UCSD-AML1 (cell line): ENCODE measurements around the gene SNRPA.
A peak's percentile ranks its signal among the peaks of the same experiment; 100 is the strongest.
"Not testable (repeated sequence)": the region's sequence is repeated elsewhere in the genome, so short reads cannot be mapped to it uniquely, and the experiment has no call there.

Source experiments
- DNase-seq: peaks from one replicate; lab custom pipeline; 2025; ENCODE audit not compliant: unreplicated experiment; lab: John Stamatoyannopoulos, UW

Gene SNRPA

GRCh38 chr19:40744554-40745401 lies 6.2 kb upstream of the SNRPA start:
- DNase-seq: no peak

GRCh38 chr19:40745402-40745780 lies 5.6 kb upstream of the SNRPA start:
- DNase-seq: no peak

- DNase-seq: no peak
Measured at GRCh38 chr19:40747536-40747935, 3.5 kb upstream of the SNRPA start.

GRCh38 chr19:40750058-40750873 lies 737 bp upstream of the SNRPA start, which contains the start of gene ACTMAP:
TSS of gene ACTMAP (minus strand) at chr19:40750477. CDS start at chr19:40749803, 674 bp downstream.
- peak; percentile 100 for DNase-seq

- DNase-seq: no peak
Measured at GRCh38 chr19:40752257-40752781, 1.3 kb downstream of the SNRPA start.

- DNase-seq: no peak
Measured at GRCh38 chr19:40754611-40755247, 3.7 kb downstream of the SNRPA start.

GRCh38 chr19:40755248-40755624 lies 4.2 kb downstream of the SNRPA start:
- DNase-seq: no peak

- no peak for DNase-seq
Measured at GRCh38 chr19:40755791-40756190, 4.8 kb downstream of the SNRPA start.

- no peak for DNase-seq
Measured at GRCh38 chr19:40756502-40757110, 5.6 kb downstream of the SNRPA start.

- no peak for DNase-seq
Measured at GRCh38 chr19:40758491-40758890, 7.5 kb downstream of the SNRPA start.

- DNase-seq: no peak
Measured at GRCh38 chr19:40759352-40759751, 8.3 kb downstream of the SNRPA start.

- DNase-seq: no peak
Measured at GRCh38 chr19:40762754-40763470, 11.9 kb downstream of the SNRPA start.

- no peak for DNase-seq
Measured at GRCh38 chr19:40763526-40763925, 12.5 kb downstream of the SNRPA start.

- DNase-seq: no peak
Measured at GRCh38 chr19:40763963-40764362, 13.0 kb downstream of the SNRPA start.

GRCh38 chr19:40766385-40766784 lies 15.4 kb downstream of the SNRPA start:
- not testable (repeated sequence) for DNase-seq

GRCh38 chr19:40768869-40769268 lies 17.9 kb downstream of the SNRPA start:
- DNase-seq: no peak

- not testable (repeated sequence) for DNase-seq
Measured at GRCh38 chr19:40771101-40771862, 20.3 kb downstream of the SNRPA start.

- DNase-seq: no peak
Measured at GRCh38 chr19:40774916-40775631, 24.1 kb downstream of the SNRPA start, which contains the start of gene MIA. TSS of gene MIA (plus strand) at chr19:40775521. CDS start at chr19:40775543, 22 bp downstream.

- DNase-seq: no peak
Measured at GRCh38 chr19:40775632-40776022, 24.6 kb downstream of the SNRPA start.
